IPS-15b (cell line): Measurements from ENCODE around the gene COL1A1.

Source experiments
- H3K27me3 ChIP-seq: one replicate; pipeline ENCODE4 v1.6.1; 2013; ENCODE audit warnings: low read length; ENCODE audit not compliant: control insufficient read depth, insufficient read depth
- H3K36me3 ChIP-seq: one replicate; pipeline ENCODE4 v1.6.1; 2013; ENCODE audit warnings: low read length; ENCODE audit not compliant: control insufficient read depth, insufficient read depth
- H3K4me1 ChIP-seq: one replicate; pipeline ENCODE4 v1.6.1; 2013; ENCODE audit warnings: mild to moderate bottlenecking, low read length; ENCODE audit not compliant: control insufficient read depth, insufficient read depth
- H3K4me3 ChIP-seq: one replicate; pipeline ENCODE4 v1.5.1; 2013; ENCODE audit warnings: low read depth, low read length
- H3K9ac ChIP-seq: one replicate; pipeline ENCODE4 v1.6.1; 2013; ENCODE audit warnings: low read depth, mild to moderate bottlenecking, low read length
- H3K9me3 ChIP-seq: one replicate; pipeline ENCODE4 v1.6.1; 2013; ENCODE audit warnings: mild to moderate bottlenecking, low read length; ENCODE audit not compliant: control insufficient read depth, insufficient read depth

The COL1A1 gene

GRCh38 chr17:50170662-50171370 lies 30.6 kb downstream of the COL1A1 start:
- Histone ChIP-seq H3K4me1 (peaks cover 3% of the 10 kb centered on the region), H3K27me3 (no peaks in the 10 kb centered on the region), H3K36me3 (no peaks in the 10 kb centered on the region), H3K9me3 (no peaks in the 10 kb centered on the region), H3K9ac (no peak overlapping the region), H3K4me3 (no peak overlapping the region)

- H3K4me3 ChIP-seq, result no peak overlapping the region
Observed at GRCh38 chr17:50169881-50170459, 31.5 kb downstream of the COL1A1 start.

GRCh38 chr17:50169121-50169764 lies 32.2 kb downstream of the COL1A1 start:
- no peaks in the 10 kb centered on the region for H3K36me3 ChIP-seq
- H3K9ac ChIP-seq, result no peak overlapping the region
- peaks cover 2% of the 10 kb centered on the region for H3K27me3 ChIP-seq
- no peaks in the 10 kb centered on the region for H3K9me3 ChIP-seq
- no peak overlapping the region for H3K4me3 ChIP-seq
- peaks cover 3% of the 10 kb centered on the region for H3K4me1 ChIP-seq

More at GRCh38 chr17:50169881-50170459, 31.5 kb downstream of the COL1A1 start:
- Histone ChIP-seq H3K4me1 (peaks cover 3% of the 10 kb centered on the region), H3K27me3 (peaks cover 2% of the 10 kb centered on the region), H3K9me3 (no peaks in the 10 kb centered on the region), H3K9ac (no peak overlapping the region), H3K36me3 (no peaks in the 10 kb centered on the region)

GRCh38 chr17:50168319-50168718 lies 33.1 kb downstream of the COL1A1 start:
- H3K9me3 ChIP-seq, result no peaks in the 10 kb centered on the region

GRCh38 chr17:50167371-50167770 lies 34.1 kb downstream of the COL1A1 start:
- Histone ChIP-seq H3K4me1 (no peaks in the 10 kb centered on the region), H3K36me3 (no peaks in the 10 kb centered on the region), H3K4me3 (no peak overlapping the region), H3K9ac (no peak overlapping the region), H3K9me3 (no peaks in the 10 kb centered on the region), H3K27me3 (peaks cover 9% of the 10 kb centered on the region)

More at GRCh38 chr17:50168319-50168718, 33.1 kb downstream of the COL1A1 start:
- Histone ChIP-seq H3K4me3 (no peak overlapping the region), H3K27me3 (peaks cover 6% of the 10 kb centered on the region), H3K4me1 (no peaks in the 10 kb centered on the region), H3K36me3 (no peaks in the 10 kb centered on the region), H3K9ac (no peak overlapping the region)

- Histone ChIP-seq H3K9ac (no peak overlapping the region), H3K27me3 (peaks cover 15% of the 10 kb centered on the region), H3K4me1 (peaks cover 2% of the 10 kb centered on the region), H3K9me3 (no peaks in the 10 kb centered on the region), H3K4me3 (no peak overlapping the region), H3K36me3 (no peaks in the 10 kb centered on the region)
Observed at GRCh38 chr17:50166518-50167181, 34.8 kb downstream of the COL1A1 start.

GRCh38 chr17:50165867-50166517 lies 35.4 kb downstream of the COL1A1 start, which contains the start of gene SGCA:
SGCA (plus strand) TSS chr17:50166005; CDS start chr17:50166041, 36 bp downstream.
- H3K9me3 ChIP-seq, result no peaks in the 10 kb centered on the region
- H3K9ac ChIP-seq, result peak within 1 kb of the TSS; percentile 24
- H3K27me3 ChIP-seq, result peaks cover 15% of the 10 kb centered on the region
- no peaks in the 10 kb centered on the region for H3K36me3 ChIP-seq
- H3K4me1 ChIP-seq, result peaks cover 3% of the 10 kb centered on the region
- H3K4me3 ChIP-seq, result no peak within 1 kb of the TSS

- H3K9me3 ChIP-seq, result no peaks in the 10 kb centered on the region
- peaks cover 3% of the 10 kb centered on the region for H3K4me1 ChIP-seq
- no peak overlapping the region for H3K4me3 ChIP-seq
- H3K27me3 ChIP-seq, result peaks cover 18% of the 10 kb centered on the region
- peak overlapping the region; percentile 24 for H3K9ac ChIP-seq
- H3K36me3 ChIP-seq, result no peaks in the 10 kb centered on the region
Observed at GRCh38 chr17:50165466-50165865, 36.0 kb downstream of the COL1A1 start.

- H3K27me3 ChIP-seq, result peaks cover 18% of the 10 kb centered on the region
- H3K4me3 ChIP-seq, result no peak overlapping the region
- peak overlapping the region; percentile 24 for H3K9ac ChIP-seq
- no peaks in the 10 kb centered on the region for H3K9me3 ChIP-seq
- peaks cover 3% of the 10 kb centered on the region for H3K4me1 ChIP-seq
- no peaks in the 10 kb centered on the region for H3K36me3 ChIP-seq
Observed at GRCh38 chr17:50165066-50165465, 36.4 kb downstream of the COL1A1 start.

- Histone ChIP-seq H3K4me3 (no peak overlapping the region), H3K27me3 (peaks cover 18% of the 10 kb centered on the region), H3K4me1 (peaks cover 3% of the 10 kb centered on the region), H3K9me3 (no peaks in the 10 kb centered on the region), H3K9ac (no peak overlapping the region), H3K36me3 (no peaks in the 10 kb centered on the region)
Observed at GRCh38 chr17:50164697-50164988, 36.8 kb downstream of the COL1A1 start.

- no peak overlapping the region for H3K9ac ChIP-seq
Observed at GRCh38 chr17:50163843-50164696, 37.4 kb downstream of the COL1A1 start.

More at GRCh38 chr17:50163843-50164696, 37.4 kb downstream of the COL1A1 start:
- no peaks in the 10 kb centered on the region for H3K36me3 ChIP-seq
- H3K9me3 ChIP-seq, result no peaks in the 10 kb centered on the region
- no peak overlapping the region for H3K4me3 ChIP-seq
- H3K4me1 ChIP-seq, result peaks cover 3% of the 10 kb centered on the region
- H3K27me3 ChIP-seq, result peaks cover 18% of the 10 kb centered on the region
